Stimulated activated CD8-positive, alpha-beta memory T cell treated with anti-CD3 and anti-CD28 coated beads, Interleukin-15, amount 100 ng/mL, for 4 hours (primary cell): ENCODE measurements around the gene TMEM119.
"Not testable (repeated sequence)": the region's sequence is repeated elsewhere in the genome, so short reads cannot be mapped to it uniquely, and the experiment has no call there.

ENCODE experiments used
- DNase-seq, 2 donors: peaks; one replicate each; pipeline ENCODE4 v3.0.0-alpha.2; 2020; ENCODE audit warnings: low read depth in 2 of 2

Gene TMEM119

DNA sequence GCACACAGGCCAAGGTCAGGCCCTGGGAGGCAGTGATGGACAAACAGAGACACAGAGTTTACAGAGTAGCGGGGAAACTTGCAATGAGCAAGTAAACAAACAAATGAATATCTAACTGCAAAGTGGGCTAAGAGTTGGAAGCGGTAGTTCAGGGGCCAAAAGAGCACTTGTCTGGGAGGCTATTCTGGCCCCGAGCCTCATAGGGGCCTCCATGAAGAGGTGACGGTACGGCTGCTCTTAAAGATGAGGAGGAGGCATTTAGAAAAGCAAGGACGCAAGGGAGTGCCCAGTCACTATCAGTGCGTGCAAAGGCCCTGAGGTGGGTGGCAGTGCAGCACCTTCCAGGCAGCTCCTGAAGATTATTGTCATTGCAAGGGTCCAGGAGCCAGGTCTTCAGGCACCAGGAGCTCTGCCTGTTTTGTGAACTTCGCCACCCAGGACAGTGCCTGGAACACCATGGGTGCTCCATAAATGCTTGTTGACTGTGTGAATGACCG is 4.4 kb upstream of the TMEM119 start:
- no peak for DNase-seq

DNA sequence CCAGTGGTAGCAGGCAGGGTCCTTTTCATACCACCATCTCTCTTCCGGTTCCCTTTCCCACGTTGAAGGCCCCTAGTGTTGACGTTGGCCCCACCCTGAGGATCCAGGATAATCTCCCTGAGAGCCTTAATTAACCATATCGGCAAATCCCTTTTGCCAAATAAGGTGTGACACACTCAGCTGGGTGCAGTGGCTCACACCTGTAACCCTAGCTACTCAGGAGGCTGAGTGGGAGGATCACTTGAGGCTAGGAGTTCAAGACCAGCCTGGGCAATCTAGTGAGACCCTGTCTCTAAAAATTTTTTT is 2.8 kb upstream of the TMEM119 start:
- DNase-seq, result no peak

DNA sequence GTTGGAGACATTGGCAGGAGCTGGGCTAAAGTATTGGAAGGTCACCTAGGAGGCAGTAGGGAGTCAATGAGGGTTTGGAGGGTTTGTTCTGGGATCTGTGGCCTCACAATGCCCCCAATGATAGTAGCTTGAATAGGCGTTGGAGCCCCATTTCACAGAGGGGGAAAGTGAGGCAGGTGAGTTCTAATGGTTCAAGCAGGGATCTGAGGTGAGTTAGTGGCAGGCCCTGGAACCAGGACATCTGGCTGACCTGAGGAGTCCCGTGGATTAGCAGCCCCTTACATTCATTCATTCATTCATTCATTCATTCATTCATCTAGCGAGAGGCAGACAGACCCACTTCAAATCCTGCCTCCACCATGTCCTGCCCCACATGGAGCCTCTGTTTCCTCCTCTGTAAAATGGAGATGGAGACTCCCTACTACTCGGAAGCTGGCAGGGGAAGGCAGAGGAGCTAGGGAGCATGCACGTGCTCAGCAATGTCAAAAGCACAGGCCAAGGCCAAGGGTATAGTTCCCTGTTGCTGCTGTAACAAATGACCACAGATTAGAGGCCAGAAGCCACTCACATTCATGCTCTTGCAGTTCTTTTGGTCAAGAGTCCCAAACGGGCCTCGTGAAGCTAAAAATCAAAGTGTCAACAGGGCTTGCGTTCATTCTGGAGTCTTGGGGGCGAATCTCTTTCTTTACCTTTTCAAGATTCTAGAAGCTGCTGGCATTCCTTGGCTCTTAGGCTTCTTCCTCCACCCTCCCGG is 2.2 kb upstream of the TMEM119 start:
- DNase-seq, result no peak

DNA sequence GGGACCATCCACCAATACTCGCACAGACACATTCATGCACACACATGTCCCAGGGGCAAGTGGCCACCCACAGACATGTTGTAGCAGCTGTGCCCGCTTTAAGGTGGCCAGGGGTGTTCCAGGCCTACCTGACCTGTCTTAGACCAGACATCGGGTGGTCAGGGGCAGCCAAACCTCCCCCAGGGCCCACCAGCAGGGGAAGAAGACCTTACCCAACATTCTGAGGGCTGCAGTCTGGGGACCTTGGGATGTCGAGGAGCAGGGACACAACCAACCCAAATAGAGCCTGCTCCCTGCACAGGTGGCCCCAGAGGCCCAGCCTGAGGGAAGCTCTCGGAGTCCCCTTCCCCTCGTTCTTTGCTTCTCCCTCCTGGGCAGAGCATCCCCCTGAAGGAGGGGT is 1.7 kb upstream of the TMEM119 start:
- no peak for DNase-seq

DNA sequence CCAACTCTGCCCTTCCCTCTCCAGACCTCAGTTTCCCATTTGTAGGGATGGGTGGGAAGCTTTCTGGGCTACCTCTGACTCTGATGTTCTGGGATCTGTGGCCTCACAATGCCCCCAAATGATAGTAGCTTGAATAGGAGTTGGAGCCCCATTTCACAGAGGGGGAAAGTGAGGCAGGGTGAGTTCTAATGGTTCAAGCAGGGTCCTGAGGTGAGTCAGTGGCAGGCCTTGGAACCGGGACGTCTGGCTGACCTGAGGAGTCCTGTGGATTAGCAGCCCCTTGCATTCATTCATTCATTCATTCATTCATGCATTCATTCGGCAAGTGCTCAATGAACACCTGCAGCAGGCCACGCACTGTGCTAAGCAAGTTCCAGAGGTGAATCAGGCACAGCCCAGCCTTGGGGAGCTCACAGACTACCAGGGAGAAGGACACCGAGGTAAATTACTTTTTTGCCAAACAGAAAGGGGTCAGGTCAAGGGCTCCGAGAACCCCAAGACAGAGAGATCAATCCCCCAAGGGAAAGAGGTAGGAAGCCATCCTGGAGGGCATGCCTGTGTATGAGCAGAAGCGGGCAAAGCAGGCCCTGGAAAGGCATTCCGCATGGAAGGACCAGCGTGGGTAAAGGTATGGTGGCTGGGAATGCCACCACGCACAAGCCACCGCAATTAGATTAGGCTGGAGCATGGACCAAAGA is 818 bp upstream of the TMEM119 start:
- no peak for DNase-seq

DNA sequence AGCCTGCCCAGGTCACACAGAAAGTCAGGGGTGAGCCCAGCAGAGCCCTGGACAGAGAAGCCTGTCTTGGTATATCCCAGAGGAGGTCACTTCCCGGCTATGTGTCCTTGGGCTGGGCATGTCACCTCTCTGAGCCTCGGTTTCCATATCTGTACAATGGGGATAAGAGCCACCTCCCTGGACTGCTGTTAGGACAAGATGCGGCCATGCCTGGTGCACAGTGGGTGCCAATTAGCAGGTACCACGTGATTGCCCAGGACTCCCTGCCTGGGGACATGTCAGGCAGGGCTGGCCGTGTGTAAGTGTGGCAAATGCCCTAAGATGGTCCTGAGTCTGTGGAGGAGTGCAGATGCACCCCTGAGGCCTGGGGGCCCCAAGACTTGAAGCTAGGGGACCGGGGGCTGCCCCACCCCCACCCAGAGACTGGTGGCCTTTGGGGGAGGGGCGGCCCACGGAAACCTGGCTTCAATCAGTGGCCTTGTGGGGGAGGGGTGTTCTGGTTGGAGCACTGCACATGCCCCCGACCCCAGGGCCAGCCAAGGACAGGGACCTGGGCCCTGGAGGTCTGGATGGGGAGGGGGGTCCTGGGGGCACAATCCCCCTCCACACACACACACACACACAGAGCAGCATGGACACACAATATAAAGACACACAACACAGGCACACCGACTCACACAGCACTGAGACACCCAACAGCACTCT is 878 bp downstream of the TMEM119 start:
- no peak for DNase-seq

DNA sequence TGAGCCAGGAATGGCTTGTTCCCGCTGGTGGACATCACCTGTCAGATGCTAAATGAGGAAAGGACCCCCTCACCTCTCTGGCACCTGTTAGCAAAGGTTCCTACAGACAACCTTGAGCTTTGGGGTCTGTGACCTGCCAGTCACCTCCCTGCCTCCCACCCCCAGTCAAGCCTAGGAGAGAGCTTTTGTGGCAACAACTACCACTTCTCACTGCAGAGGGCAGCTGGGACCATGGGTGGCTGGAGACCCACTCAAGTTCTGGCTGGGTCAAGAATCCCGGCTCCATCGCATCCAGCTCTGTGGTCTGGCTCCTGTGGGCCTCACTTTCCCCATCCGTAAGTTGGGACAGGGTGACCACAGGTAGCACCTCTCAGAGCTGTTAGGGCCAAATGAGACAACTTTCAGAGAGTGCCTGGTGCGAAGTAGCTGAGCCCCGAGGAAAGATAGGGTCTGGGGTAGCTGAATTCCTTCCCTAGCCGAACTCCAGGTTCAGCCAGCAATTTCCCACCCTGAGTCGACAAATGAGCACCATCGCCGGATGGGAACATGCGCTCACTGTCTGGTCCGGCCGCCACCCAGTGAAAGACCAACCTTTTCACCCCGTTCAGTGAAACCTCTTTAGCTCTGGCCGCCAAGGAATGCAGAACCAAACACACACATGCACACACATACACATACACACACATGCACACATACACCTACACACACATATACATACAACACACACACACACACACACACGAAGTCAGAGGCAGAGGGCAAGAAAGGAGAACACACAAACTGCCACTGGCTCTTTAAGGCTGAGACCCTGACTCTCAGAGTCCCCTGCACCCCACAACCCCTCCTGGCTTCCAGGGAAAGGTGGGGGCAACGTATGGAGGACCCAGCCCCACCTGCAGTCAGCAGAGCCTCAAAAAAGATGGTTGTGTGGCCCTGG is 1.9 kb downstream of the TMEM119 start:
- no peak for DNase-seq

DNA sequence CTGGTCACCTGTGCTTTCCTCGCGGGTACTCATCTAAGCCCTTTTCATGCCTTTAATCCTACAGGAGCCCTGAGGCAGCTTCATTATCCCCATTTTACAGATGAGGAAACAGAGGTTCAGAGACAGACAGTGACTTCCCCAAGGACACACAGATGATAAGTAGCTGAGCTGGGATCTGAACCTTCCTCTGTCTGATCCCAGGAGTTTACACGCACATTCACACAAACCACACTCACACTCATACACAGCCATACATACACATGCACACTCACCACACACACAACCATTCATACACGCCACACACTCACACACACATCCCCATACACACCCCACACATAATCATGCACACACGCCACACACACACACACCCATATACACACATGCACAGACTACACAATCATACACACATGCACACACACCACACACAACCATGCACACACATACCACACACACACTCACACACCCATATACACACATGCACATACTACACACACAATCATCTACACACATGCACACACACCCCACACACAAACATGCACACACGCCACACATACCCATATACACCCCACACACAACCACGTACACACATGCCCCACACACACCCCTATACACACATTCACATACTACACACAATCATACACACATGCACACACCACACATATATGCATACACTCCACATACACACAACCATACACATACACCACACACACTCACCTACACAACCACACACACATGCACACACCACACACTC is 2.7 kb downstream of the TMEM119 start:
- DNase-seq, result no peak

DNA sequence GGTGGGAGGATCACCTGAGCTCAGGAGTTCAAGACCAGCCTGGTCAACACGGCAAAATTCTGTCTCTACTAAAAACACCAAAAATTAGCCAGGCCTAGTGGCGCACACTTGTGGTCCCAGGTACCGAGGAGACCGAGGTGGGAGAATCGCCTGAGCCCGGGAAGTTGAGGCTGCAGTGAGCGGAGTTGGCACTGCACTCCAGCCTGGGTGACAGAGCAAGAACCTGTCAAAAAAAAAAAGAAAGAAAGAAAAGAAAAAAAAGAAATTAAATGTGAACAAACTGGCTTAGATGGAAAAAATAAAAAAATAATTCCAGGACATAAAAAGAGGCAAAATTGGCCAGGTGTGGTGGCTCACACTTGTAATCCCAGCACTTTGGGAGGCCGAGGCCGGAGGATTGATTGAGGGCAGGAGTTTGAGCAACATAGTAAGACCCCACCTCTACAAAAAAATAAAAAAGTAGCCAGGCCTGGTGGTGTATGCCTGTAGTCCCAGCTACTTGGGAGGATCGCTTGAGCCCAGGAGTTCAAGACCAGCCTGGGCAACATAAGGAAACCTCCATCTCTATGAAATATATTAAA is 3.5 kb downstream of the TMEM119 start:
- DNase-seq, result no peak

DNA sequence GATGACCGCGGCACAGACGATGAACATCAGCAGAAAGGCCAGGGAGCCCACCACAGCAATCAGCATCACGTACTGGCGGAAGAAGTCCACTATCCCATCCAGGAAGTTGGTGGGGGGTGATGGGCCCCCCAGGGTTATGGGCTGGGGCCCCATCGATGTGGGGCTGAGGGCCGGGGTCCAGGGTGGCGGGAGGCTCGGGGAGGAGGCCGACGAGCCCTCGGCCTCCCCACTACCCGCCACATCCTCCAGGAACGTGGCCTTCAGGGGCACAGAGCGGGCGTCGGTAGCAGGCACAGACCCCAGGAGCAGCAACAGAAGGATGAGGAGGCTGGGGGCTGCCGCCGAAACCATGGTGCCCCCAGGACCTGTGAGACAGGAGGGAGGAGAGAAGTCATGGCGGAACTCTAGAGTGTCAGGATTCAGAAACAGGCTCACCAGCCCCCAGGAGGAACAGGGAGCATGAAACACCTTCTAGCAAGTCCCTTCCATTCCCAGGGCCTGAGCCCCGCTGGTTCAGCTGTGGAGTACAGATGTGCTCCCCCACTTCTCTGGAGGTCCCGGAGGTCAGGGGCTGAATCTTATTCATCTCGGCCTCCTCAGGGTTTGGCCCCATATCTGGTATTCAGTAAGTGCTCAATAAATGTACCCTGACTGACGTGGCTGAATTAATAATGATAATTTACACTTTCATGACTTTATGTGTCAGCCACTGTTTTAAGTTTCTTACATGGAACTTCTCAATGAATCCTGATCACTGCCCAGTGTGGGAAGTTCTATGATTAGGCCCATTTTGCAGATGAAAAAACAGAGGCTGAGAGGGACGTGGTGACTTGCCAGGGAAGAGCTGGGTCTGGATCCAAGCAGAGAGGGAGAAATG is 5.6 kb downstream of the TMEM119 start:
- no peak for DNase-seq

DNA sequence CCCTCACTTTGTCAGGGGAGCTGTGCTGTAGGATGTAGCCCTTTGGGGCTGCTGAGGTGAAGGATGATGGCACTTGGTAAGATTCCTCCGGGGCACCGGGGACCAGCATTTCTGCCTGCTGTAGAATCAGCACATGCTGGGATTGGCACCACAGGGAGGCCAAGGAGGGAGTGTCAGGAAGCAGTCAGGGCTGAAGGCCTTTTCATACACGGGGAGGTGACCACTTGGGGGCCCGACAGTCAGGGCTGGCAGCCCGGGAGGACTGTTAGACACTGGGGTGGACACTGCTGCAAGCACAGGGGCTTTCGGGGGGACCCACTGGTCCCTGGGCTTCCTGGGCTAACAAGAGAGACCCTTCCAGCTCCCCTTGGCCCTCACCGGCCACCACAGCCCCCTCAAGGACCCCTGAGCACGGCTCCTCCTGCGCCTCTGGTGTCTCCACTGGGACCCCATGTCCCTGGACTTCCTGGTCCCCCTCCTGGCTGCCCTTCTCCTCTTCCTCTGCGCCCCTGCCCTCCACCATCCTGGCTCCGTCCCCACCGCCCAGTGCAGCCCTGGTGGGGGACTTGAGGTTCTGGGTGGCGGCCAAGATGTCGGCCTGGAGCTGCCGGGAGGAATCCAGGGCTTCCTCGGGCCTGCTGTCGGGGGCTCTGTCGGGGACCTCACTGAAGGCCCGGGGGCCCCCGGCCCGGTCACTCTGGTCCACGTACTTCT is 6.5 kb downstream of the TMEM119 start:
- no peak for DNase-seq

DNA sequence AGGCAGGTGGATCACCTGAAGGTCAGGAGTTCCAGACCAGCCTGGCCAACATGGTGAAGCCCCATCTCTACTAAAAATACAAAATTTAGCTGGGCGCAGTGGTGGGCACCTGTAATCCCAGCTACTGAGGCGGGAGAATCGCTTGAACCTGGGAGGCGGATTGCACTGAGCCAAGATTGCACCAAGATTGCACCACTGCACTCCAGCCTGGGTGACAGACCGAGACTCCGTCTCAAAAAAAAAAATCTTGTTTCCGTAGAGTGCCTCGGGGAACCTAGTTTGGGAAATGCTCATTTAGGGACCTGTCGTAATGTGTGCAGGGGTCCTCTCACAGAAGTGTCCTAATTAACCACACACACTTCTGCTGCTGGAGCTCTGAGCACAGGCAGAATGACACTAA is 7.4 kb downstream of the TMEM119 start:
- DNase-seq, result not testable (repeated sequence)

DNA sequence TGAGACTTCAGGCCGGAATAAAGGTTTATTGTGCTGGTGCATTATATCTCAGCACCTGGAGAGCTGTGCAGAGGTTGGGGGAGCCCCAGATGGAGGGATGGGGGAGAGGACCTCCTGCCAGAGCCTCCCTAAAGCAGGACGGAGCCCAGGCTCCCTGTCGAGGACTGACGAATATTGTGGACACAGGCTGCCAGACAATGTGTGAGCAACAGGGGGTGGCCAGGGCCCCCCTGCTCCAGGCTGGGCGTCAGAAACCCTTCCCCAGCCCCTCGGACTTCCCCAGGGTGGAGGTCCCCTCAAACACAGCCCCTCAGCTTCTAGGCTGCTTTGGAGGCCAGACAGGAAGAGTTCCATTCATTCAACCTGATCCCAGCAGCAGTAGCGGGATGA is 8.0 kb downstream of the TMEM119 start:
- DNase-seq, result no peak

DNA sequence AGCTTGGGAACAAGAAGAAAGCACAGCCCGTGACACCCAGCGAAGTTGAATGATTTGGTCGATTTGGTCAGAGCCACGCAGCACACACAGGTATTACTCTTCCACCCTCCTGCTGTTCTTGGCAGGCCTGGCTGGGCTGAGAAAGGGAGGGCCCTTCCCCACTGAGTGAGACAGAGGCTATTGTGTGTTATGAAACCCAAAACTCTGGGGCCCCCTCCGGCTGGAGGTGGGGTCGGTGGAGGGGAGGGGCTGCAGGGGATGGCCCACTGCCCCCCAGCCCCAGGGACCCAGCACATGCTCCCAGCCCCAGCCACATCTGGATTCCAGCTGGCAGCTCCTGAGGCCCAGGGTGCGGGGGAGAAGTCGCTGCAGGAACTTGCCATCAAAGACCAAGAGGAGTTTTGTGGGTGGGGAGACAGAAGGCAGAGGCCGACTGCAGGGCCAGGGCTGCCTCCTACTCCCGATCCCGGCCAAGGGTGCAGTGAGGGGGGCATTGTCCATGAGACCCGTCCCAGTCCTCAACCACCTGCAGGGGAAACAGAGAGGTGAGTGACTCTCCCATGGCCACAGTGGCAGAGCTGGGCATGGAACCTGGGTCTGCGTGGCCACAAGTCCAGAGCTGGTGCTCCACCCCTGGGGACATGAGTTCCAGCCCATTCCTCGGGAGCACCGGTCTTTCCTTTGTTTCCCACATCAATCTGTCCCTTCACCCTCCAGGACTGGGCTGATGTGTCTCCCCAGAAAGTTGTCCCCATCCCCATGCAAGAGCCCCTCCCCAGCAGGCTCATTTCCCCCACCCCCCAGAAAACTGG is 8.7 kb downstream of the TMEM119 start:
- no peak for DNase-seq

DNA sequence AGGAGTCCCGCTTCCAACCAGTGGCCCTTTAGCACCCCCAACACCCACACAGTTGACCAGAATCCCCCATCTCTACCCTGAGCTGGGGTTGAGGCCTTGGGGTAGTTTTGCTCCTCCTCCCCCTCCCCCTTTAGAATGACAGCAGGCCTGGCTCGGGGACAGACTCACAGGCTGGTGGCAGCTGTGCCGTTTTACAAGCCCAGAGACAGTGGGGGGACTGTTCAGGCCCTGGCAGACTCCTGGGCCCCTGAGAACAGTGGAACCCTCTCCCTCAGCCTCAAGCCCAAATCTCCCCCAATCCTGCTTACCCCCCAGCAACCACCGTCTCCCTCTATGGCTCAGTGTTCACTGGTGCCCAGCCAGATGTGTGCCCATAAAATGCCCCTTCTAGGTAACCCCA is 10.1 kb downstream of the TMEM119 start:
- no peak for DNase-seq

DNA sequence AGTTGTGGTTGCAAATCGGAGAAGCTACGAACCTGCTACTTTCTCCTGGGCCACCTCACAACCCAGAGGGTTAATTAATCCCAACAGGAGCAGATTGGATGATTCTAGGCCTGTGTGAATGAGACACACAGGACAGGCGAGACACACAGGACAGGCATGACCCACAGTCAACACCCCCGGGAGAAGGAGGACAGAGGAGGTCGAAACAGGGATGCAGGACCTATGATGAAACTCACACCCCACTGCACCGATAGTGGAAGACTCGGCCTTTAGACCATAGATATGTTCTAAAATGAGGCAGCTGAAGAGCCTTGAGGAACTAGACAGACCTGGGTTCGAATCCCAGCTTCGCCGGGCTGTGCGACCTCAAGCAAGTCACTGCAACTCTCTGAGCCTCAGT is 11.6 kb downstream of the TMEM119 start:
- no peak for DNase-seq

DNA sequence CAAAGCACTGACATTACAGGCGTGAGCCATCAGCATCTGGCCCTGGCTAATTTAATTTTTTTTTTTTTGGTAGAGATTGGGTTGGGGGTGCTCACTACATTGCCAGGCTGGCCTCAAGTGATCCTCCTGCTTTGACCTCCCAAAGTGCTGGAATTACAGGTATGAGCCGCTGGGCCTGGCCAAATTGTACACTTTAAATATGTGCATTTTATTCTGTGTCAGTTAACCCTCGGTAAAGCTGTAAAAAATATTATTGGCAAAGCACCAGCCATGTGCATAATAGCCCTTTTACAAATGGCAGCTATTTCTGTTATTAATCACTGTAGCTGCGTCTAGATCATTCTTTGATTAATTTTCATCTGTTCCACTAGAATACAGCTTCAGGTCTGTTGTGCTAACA is 12.0 kb downstream of the TMEM119 start:
- no peak for DNase-seq

DNA sequence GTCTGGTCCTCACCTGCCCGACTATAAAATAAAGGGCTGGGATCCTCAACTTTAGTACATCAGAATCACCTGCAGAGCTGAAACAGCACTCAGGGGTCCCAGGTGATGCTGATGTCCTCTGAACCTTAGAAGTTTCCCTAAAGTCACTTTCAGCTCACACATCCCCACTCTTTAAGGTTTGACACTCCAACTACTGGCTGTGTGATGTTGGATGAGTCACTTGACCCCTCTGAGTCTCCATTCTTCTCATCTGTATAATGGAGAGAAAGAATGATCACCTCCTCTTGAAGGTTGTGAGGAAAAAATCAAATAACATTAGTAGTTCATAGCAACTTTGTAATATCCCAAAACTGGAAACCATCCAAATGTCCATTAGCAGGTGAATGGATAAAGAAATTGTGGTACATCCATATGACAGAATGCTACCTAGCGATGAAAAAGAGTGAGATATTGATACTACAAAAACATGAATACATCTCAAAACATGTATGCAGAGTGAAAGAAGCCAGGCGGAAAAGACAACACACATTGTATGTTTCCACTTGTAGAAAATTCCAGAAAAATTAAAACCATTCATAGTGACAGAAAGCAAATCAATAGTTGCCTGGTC is 13.3 kb downstream of the TMEM119 start:
- DNase-seq, result no peak
